Measurements from ENCODE around the gene NCS1.

Gene NCS1

DNA sequence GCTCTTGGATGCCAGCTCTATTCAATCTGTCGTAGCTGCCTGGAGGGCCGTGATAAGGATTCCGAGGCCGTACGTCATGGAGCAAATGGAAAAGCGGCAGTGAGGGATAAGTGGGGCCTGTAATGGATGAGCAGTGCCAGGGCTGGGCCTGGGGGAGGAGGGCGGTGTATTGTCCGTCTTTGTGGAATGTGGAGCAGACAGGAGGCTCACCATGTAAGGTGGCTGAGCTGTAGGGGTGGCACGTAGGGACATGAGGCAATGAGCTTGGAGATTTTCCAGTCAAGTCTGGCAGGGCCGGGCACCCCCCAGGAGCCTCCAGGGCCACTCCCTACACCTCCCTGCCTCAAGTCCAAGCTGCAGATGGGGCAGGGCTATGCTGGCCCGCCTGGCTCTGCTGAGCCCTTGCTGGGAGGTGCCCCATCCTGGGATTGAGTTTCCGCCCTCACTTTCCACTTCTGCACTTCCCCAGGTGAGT lies 29.2 kb downstream of the NCS1 start:
- TF ChIP-seq ZFX (IDR thresholded peaks at IDR 0.05) (no peak), CTCF (conservative IDR thresholded peaks at IDR 0.05) (no peak)
- no peak overlapping the region for H3K27ac ChIP-seq

DNA sequence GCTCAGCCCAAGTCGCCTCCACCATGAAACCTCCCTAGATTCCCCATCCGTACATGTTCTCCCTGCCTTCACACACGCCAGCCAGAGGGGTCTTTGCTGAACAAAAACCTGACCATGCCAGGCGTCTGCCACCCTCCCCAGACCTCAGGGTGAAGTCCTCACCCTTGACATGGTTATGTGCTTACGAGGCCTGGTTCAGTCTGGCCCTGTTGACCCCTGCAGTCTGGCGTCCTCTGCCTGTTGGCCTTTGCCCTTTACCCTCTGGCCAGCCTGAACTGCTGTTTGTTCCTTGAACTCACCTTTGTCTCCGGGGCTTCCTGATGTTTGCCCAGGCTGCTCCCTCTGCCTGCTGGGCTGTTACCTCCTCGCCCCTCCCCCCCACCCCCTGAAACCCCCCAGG lies 29.8 kb downstream of the NCS1 start:
- TF ChIP-seq CTCF (conservative IDR thresholded peaks at IDR 0.05): no peak
- no peak for TF ChIP-seq ZFX (IDR thresholded peaks at IDR 0.05)
- no peak overlapping the region for H3K27ac ChIP-seq

GRCh38 chr9:130204341-130204740 lies 32.1 kb downstream of the NCS1 start:
- TF ChIP-seq ZFX (IDR thresholded peaks at IDR 0.05) (no peak), CTCF (conservative IDR thresholded peaks at IDR 0.05) (no peak)
- H3K27ac ChIP-seq: no peak overlapping the region

GRCh38 chr9:130204959-130205358 lies 32.8 kb downstream of the NCS1 start:
- no peak overlapping the region for H3K27ac ChIP-seq
- TF ChIP-seq CTCF (conservative IDR thresholded peaks at IDR 0.05) (no peak), ZFX (IDR thresholded peaks at IDR 0.05) (no peak)

- no peak for TF ChIP-seq ZFX (IDR thresholded peaks at IDR 0.05)
- TF ChIP-seq CTCF (conservative IDR thresholded peaks at IDR 0.05): no peak
- H3K27ac ChIP-seq: no peak overlapping the region
Observed at GRCh38 chr9:130205912-130206311, 33.7 kb downstream of the NCS1 start.

DNA sequence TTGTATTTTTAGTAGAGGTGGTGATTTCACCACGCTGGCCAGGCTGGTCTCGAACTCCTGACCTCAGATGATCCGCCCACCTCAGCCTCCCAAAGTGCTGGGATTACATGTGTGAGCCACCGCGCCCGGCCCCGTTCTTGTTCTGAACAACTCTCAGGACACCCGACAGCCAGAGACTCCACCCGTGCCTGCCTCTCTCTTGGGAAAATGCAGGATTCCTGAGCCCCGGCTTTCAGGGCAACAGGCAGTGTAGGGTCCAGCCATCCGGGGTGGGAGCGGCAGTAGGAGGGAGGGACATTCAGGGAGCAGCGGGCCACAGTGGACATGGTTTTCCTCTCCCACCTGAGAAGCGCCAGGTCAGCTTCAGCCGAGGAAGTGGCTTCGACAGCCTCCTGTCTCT lies 34.4 kb downstream of the NCS1 start:
- TF ChIP-seq CTCF (conservative IDR thresholded peaks at IDR 0.05): no peak
- no peak for TF ChIP-seq ZFX (IDR thresholded peaks at IDR 0.05)
- H3K27ac ChIP-seq: no peak overlapping the region

GRCh38 chr9:130207241-130207992 lies 35.2 kb downstream of the NCS1 start:
- TF ChIP-seq ZFX (IDR thresholded peaks at IDR 0.05) (no peak), CTCF (conservative IDR thresholded peaks at IDR 0.05) (no peak)
- H3K27ac ChIP-seq: no peak overlapping the region

Measured in C4-2B (cell line).